ENCODE results near the gene KEAP1.
"Not testable (repeated sequence)": the region's sequence is repeated elsewhere in the genome, so short reads cannot be mapped to it uniquely, and the experiment has no call there.

KEAP1 gene

DNA sequence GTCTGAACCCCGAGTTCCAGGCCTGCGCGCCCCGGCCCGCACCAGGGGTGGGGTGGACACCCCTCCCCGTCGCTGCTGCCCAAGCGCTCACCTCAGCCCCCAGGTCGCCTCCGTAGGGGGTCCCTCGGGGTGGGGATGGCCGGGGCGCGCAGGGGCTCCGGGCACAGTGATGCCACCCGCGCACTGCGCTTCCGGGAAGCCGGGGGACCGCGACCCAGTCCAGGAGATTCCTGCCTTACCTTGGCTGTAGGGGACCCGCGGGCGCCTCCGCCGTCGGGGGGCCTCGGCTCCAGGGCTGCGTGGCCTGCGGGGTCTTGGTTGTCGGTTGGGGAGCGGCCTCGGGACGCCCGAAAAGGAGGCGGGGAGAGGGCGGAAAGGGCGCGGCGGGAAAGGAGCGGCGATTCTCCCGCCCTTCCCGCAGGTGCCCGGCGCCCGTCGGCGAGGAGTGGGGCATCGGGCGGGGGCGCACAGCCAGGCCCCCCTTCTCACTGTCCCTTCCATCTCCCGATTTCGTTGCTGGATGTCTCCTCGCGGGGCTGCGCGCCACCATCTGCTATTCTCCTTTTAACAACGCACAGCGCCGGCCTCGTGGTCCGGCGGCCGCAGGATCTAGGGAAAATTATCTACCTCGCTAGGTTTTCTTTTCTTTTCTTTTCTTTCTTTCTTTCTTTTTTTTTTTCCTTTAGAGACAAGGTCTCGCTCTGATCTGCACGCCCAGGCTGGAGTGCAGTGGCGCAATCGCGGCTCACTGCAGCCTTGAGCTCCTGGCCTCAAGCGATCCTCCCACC lies at the start of gene KEAP1:
Gene KEAP1, minus strand, starts transcription at position 355 of the 788 bp plus-strand sequence. CDS start 3,323 bp downstream, outside the sequence.
- no peak for DNase-seq

DNA sequence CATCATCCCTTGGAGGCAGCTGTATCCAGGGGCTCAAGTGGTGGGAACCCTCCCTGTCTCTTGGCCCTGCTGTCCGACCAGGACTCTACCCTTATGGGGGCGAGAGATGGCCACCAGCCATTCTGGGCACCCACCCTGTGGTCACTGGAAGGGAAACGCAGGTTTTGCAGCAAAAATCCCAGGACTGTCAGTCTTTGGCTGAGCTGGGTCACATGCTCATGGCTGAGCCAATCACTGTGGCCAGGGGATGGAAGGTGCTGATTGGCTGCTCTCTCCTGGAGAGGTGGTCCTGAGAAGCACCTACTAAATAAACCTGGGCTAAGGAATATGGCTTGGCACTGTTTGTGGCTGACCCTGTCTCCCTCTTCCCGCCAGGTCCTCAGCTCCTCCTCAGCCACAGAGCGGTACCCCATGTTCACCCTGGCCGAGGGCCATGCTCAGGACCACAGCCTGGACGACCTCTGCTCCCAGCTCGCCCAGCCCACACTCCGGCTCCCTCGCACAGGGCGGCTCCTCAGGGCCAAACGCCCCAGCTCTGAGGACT lies 49.4 kb upstream of the KEAP1 start:
- DNase-seq = no peak

DNA sequence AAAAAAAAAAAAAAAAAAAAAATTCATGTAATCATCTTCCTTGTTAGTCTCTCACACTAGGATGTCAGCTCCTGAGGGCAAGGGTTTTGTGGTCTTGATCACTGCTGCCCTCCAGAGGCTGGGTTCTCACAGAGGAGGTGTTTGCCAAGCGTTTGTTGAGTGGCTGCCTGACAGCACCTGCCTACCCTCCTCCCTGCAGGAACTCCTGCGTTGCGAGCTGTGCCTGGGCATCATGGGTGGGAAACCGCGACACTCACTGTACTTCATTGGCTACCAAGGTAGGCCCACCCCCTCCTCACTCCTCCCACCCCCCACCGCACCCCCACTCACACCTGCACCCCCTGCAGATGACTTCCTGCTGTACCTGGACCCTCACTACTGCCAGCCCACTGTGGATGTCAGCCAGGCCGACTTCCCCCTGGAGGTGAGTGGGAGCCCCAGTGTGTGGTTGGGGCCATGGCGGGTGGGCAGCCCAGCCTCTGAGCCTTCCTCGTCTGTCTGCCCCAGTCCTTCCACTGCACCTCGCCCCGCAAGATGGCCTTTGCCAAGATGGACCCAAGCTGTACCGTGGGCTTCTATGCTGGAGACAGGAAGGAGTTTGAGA lies 48.6 kb upstream of the KEAP1 start:
- DNase-seq = no peak

DNA sequence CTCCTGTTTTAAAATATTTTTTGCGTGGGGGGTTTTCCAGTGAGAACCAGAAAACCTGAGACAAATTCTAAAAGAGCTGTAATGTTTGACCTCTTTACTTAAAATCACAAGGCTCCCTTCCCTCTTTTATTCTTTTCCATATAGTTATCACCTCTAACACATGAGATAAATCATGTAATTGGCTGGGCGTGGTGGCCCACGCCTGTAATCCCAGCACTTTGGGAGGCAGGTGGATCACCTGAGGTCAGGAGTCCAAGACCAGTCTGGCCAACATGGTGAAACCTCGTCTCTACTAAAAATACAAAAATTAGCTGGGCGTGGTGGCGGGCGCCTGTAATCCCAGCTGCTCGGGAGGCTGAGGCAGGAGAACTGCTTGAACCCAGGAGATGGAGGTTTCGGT lies 47.9 kb upstream of the KEAP1 start:
- DNase-seq = not testable (repeated sequence)

DNA sequence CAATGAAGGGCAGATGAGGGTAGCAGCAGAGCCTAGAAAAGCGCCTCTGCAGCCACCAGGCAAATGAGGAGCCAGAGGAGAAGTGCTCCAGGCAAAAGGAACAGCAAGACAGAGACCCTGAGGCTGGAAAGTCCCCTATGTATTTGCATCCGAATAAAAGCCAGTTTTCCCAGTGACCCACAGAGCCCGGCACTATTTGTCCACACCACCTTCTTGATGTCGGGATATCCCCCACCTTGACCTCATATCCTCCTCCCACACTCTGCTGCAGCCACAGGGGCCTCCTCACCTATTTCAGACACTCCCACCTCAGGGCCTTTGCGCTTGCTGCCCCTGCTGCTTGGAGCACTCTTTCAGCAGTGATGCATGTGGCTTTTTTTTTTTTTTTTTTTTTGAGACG lies 47.2 kb upstream of the KEAP1 start:
- no peak for DNase-seq

DNA sequence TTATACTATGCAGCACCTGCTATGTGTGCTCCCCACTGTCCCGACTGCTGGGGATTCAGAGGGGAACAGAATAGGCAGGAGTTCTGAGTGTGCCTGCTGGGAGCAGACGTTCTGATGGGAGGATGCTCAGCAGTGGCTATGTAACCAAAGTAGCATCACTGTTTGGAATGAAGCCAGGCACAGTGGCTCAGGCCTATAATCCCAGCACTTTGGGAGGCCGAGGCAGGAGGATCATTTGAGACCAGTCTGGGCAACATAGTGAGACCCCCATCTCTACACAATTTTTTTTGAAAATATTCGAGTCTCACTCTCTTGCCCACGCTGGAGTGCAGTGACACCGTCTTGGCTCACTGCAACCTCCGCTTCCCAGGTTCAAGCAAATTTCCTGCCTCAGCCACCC lies 46.6 kb upstream of the KEAP1 start:
- DNase-seq = no peak

DNA sequence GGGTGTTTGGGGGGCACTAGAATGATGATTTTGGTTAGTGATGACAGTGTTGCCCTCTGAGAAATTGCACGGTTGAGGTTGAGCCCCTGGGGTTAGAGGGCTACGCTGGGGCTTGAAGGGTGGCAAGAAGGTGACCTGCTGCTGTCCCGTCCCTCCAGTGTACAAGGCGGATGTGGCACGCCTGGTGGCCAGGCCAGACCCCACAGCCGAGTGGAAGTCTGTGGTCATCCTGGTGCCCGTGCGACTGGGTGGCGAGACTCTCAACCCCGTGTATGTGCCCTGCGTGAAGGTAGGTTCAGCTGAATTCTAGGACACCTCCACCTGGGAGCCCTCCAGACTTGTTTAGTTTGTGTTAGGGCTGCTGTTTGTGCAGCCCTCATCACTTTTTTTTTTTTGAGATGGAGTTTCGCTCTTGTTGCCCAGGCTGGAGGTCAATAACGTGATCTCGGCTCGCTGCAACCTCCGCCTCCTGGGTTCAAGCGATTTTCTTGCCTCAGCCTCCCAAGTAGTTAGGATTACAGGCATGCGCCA lies 45.7 kb upstream of the KEAP1 start:
- no peak for DNase-seq

DNA sequence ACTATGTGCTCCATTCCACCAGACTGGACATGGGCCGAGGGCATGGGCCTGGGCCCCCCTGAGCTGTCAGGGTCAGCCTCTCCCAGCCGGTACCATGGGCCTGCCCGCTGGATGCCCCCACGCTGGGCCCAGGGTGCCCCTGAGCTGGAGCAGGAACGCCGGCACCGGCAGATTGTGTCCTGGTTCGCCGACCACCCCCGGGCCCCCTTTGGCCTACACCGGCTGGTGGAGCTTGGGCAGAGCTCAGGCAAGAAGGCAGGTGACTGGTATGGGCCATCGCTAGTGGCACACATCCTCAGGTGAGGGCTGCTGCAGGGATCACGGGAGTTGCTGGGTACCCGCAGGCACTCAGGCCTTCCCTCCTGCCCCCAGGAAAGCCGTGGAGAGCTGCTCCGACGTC lies 43.7 kb upstream of the KEAP1 start:
- no peak for DNase-seq

DNA sequence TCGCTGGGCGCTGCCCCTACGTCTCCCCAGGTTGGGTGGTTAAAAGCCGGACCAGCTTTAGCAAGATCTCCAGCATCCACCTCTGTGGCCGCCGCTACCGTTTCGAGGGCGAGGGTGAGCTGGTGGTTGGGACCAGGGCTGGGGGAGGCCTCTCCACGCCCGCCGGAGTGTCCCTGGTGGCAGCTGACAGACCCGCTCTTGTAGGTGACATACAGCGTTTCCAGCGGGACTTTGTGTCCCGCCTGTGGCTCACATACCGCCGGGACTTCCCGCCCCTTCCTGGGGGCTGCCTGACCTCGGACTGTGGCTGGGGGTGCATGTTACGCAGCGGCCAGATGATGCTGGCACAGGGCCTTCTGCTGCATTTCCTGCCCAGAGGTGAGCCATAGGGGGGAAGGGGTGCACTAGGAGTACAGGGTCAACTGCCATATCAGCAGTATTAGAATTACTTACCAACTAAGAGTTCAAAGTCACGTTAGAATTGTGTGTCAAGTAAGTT lies 41.6 kb upstream of the KEAP1 start:
- no peak for DNase-seq

DNA sequence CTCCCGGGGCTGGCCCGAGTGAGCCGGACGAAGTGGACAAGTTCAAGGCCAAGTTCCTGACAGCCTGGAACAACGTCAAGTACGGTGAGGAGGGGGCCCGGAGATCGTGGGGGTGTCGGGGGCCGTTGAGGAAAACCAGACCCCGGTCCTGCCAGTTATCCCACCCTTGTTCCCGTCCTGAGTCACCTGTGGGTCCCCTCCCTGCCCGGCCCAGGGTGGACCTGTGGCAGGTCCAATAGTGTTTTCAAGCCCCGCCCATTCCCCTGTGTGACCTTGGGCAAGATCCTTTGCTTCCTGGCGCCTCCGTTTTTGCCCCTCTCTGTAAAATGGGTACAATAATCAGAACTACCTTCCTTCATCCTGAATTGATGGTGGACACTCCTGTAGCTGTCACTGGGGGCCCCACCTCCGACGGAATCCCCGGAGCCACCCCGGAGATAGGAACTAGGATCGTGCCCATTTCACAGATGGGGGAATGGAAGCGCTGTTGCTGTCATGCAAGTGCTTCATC lies 41.1 kb upstream of the KEAP1 start:
- no peak for DNase-seq

DNA sequence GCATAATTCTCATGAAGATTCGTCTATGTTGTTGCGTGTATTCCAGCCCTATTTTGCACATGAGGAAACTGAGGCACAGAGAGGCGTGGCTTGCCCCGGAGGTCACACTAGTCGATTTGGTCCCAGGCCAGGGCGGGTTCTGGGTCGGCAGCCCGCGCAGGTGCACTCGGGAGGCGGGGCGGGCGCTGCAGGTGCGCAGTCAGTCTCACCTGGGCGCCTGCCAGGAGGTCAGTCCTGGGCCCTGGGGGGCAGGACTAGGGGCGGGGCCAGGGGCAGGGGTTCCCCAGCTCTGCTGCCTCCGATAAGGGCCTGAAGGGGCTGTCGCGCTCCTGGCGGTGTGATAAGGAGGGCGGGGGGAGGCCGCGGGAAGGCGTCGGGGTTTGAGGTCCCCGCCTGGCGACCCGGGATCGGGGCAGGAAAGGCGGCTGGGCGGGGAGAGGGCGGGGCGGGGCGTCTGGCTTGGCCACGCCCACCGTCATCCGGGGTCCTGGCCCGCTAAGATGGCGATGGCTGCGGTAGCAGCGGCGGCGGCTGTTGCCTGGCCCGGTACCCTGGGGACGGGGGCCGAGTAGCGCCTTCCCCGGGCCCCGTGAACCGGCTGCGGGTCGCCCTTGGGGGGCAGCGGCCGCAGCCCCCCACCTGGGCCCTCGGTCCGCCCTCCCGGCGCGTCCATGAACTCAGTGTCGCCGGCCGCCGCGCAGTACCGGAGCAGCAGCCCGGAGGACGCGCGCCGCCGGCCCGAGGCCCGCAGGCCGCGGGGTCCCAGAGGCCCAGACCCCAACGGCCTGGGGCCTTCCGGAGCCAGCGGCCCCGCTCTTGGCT lies 40.5 kb upstream of the KEAP1 start, which contains the start of gene ATG4D:
Gene ATG4D, plus strand, starts transcription at position 485 of the 822 bp plus-strand sequence. Its CDS starts 187 bp downstream, at position 672.
- DNase-seq = peak; percentile 34

DNA sequence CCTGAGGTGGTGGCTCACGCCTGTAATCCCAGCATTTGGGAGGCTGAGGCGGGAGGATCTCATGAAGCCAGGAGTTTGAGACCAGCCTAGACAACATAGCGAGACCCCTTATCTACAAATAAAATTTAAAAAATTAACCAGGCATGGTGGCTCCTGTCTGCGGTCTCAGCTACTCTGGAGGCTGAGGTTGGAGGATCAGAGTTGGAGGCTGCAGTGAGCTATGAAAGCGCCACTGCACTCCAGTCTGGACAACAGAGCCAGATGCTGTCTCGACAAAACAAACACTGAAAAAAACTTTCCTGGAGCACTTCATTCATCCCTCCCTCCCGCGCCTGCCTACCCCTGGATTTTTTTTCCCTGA lies 39.9 kb upstream of the KEAP1 start:
- DNase-seq = no peak

DNA sequence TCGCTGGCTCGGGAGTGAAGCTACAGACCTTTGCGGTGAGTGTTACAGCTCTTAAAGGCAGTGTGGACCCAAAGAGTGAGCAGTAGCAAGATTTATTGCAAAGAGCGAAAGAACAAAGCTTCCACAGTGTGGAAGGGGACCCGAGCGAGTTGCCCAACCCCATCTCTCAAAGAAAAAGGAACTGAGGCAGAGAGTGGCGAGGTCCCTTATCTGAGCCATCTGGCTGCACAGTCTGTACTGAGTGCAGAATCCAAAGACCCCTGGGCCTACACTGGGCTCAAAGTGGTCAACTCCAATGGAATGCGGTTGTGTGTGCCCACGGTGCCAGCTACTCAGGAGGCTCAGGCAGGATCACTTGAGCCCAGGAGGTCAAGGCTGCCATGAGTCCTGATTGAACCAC lies 35.9 kb upstream of the KEAP1 start:
- not testable (repeated sequence) for DNase-seq

DNA sequence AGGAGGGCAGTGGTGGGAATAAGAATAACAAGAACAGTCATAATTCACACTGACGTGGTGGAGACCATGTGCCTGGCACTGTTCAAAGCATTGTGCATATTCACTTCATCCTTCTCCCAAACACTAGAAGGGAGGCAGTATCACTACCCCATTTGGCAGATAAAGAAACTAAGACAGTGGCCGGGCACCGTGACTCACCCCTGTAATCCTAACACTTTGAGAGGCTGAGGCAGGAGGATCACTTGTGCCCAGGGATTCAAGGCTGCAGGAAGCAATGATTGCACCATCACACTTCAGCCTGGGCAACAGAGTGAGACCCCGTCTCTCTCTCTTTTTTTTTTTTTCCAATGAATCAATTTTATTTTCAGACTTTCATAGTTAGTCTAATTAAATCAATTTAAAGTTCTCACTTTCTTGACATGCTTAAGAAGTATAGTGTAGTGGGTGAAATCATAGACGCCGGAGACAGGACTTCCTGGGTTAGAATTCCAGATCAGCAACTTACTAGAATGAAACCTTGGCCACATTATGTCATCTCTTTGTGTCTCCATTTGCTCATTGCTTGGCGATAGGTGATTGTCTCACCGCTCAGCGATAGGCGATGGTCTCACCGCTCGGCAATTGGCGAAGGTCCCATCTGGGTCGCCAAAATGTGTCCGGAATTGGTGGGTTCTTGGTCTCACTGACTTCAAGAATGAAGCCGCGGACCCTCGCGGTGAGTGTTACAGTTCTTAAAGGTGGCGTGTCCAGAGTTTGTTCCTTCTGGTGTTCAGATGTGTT lies 35.2 kb upstream of the KEAP1 start:
- no peak for DNase-seq

DNA sequence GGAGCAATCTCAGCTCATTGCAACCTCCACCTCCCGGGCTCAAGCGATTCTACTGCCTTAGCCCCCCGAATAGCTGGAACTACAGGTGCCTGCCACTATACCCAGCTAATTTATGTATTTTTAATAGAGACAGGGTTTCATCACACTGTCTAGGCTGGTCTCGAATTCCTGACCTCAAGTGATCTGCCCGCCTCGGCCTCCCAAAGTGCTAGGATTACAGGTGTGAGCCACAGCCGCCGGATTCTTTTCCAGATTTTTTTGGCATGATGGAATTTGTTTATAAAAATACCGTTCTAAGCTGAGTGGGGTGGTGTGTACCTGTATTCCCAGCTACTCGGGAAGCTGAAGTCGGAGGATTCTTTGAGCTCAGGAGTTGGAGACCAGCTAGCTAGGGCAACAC lies 34.5 kb upstream of the KEAP1 start:
- DNase-seq = no peak

DNA sequence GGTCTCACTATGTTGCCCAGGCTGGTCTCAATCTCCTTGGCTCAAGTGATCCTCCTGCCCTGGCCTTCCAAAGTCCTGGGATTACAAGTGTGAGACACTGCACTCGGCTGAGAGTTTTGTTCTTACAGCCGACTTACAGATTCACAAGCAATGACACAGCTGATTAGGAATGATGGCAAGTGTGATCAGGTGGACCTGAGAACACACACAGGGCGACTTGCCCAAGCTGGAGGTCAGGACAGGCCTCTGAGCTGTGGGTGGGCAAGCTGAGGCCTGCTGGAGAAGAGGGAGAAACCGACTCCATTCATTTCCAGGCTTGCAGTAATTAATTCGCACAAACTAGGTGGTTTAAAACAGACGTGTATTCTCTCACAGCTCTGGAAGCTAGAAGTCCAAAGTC lies 32.5 kb upstream of the KEAP1 start:
- DNase-seq = no peak

DNA sequence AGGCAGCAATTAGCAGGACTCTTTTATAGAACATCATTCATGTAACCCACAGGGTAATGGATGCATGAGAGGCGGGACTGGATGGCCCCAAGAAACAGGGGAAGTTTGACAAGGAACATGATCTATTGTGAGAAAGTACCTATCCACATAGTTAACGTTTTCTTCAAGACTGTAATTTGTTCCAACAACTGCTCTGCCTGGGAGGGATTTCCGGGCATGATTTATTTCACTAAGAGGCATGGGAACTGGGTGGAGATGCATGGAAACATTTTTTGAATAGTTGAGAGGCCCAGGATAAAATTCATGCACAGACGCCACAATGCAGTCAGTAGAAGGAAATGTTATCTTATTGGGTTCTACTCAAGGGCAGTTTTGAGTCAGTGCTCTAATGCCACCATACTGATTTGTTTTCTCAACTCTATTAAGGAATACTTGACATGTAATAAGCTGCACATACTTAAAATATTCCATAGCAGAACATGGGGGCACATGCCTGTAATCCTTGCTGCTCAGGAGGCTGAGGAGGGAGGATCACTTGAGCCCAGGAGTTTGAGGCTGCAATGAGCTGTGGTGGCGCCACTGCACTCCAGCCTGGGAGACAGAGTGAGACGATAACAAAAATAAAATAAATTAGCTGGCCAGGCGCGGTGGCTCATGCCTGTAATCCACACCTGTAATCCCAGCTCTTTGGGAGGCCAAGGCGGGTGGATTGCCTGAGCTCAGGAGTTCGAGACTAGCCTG lies 30.7 kb upstream of the KEAP1 start:
- no peak for DNase-seq

DNA sequence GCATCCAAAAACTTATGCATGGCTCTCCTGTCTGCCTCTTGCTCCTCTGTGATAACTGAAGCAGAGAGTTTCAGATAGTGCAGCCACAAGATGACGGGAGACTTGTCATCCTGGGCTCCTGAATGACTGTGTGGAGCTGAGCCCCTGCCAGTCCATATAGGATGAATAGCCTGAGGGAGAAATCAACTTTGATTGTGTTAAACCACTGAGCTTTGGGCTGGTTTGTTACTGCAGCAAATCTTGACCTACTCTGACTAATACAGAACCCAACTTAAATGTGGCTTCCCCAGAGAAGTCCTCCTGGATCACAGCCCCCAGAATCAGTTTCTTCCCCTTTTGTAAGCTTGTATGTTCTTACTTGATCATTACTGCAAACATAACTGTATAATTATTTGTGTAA lies 29.3 kb upstream of the KEAP1 start:
- no peak for DNase-seq

DNA sequence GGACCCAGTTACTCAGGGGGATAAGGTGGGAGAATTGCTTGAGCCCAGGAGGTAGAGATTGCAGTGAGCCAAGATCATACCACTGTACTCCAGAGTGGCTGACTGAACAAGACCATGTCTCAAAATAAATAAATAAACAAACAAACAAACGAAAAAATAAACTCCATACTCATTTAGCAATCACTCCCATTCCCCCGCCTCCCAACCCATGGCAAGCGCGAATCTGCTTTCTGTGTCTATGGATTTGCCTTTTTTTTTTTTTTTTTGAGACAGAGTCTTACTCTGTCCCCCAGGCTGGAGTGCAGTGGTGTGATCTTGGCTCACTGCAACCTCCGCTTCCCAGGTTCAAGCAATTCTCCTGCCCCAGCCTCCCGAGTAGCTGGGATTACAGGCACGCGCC lies 23.7 kb upstream of the KEAP1 start:
- DNase-seq = not testable (repeated sequence)

DNA sequence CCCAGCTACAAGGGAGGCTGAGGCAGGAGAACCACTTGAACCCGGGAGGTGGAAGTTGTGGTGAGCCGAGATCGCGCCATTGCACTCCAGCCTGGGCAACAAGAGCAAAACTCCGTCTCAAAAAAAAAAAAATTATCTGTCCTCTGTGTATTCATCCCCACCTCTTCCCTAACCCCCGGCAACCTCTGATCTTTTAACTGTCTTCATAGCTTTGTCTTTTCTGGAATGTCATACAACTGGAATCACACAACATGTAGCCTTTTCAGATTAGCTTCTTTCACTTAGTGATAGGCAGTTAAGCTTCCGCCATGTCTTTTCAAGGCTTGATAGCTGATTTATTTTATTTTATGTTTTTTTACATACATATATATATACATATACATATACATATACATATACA lies 22.5 kb upstream of the KEAP1 start:
- no peak for DNase-seq

DNA sequence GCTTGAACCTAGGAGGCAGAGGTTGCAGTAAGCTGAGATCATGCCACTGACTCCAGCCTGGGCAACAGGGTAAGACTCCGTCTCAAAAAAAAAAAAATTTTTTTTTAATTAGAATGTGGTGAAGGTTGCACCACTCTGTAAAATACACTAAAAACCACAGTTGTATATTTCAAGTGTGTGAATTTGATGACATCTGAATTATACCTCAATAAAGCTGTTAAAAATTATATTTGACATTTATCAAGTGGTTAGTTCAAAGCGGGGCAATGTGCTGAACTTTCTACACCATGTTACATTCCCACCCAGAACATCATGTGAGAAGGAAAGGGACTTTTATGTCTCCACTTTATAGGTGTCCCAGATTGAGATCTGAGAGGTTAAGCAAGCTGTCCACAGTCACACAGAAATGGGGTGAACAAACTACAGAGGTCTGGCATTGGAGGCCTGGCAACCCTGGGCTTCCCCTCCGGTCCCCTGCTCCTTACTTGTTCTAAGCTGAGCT lies 20.0 kb upstream of the KEAP1 start:
- DNase-seq = no peak

All from NCI-H748 treated with DMSO at 0.1 percent for 48 hours (cell line).